Stimulated activated CD4-positive, alpha-beta T cell treated with anti-CD3 and anti-CD28 coated beads, Interleukin-15, amount 100 ng/mL, for 1 hour (primary cell): ENCODE results near the gene TPCN1.

Source experiments
- DNase-seq, 2 donors: peaks; one replicate each; pipeline ENCODE4 v3.0.0-alpha.2; 2020; ENCODE audit warnings: low read depth in 1 of 2, low spot score in 1 of 2

TPCN1 gene

DNA sequence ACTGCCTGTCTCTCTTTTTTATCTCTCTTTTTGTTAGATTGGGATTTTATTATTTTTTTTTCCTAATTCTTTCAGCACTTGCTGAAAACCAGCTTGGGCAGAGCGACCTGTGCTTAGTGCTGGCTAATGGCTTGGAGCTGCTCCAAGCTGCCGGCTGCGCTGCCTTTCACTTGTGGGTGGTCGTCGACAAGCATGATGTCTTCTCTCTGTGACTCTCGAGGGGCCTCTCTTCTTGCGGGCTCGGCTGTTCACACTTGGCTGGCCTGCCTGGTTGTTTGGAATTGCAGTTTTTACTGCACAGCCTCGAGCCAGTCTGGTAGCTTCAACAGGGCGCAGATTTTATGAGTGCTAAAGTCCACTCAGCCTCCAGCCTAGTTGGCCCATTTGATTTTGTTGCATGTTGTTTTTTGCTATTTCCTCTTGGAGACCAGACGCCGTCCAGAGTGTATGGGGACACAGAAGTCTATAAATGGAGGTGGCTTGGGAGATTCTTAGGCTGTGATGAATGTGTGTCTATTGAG, 18.6 kb downstream of the TPCN1 start:
- no peak for DNase-seq

DNA sequence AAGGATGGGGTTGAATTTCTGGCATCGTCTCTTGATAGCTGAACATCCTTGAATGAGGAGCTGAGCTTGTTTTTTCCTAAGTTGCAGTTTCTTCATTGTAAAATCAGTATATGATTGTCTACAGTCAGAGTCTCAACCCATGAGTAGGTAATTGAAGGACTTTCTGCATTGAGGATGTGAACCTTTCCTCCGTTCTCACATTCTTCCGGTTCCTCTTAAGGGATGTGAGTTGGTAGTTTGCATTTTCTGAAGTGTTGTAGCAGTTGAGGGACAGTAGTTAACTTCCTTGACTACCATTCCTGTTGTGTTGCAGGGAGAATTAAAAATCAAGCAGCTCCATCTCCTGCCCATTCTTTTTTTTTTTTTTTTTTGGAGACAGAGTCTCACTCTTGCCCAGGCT, 19.1 kb downstream of the TPCN1 start:
- DNase-seq, result no peak

DNA sequence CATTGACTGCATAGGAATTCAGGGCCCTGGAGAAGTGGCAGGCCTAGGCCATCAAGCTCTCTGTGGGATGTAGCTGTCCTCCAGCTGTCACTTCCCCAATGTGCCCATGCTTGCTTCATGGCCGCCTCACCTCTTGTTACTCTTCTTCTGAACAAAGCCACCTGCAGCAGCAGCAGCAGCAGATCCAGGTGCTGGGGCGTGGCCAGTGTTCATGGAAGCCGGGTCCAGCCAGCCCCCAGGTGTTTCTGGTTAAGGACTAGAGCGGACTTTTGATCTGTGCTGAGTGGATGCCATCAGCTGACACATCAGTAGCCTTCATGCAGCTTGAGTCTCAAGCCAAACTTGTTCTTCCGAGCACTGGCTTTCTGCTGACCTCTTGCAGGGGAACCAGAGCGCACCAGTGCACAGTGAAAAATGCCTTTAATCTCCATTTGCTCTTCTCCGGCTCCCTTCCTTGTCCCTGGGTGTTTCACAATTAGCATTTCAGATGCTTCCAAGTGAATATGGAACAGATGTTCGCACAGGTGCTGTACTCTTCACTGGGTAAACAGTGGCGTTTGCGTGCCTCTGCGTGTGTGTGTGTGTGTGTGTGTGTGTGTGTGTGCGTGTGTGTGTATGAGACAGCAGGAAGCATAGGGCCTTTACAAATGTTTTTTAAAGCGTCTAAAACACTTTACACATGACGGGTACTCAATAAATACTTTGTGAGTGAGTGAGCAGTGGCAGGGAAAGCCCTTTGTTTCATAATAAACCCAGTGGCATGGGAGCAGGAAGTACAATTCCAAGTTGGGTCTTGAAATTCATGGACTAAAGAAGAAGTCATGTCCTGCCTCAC, 20.1 kb downstream of the TPCN1 start:
- DNase-seq, result no peak

DNA sequence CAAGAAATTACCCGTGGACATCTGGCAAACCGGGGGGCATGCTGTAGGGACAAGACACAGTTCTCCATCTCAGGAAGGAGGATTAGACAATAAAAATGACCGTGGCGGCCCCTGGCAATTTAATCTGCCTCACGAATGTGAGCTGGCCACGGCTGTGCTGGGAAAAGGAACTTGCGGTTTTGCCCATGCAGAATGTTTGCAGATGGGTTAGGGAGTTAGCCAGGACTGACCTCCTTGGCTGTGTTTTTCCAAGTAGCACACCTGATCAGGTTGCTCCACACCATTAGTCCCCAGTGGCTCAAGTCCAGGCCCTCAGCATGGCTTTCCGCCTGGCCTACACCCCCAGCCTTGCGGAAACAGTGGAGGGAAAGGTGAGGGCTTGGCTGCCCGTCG, 20.8 kb downstream of the TPCN1 start:
- DNase-seq, result no peak

DNA sequence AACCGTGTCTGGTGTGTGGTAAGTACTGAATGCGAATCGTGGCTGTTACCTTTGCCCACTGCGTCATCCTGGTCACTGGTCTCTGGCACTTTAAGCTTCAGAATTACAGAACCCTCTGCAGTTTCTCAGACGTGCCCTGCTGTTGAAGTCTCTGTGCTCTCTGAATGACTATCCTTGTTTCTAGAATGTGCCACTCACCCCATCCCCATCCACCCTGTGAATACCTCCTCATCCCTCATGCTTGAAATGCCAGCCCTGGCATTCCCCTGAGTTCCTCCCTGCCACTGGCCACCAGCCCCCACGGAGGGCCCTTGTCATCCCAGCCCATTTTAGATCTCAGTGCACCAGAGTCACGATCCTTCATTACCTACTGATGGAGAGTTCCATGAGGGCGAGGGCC, 21.3 kb downstream of the TPCN1 start:
- DNase-seq, result no peak

DNA sequence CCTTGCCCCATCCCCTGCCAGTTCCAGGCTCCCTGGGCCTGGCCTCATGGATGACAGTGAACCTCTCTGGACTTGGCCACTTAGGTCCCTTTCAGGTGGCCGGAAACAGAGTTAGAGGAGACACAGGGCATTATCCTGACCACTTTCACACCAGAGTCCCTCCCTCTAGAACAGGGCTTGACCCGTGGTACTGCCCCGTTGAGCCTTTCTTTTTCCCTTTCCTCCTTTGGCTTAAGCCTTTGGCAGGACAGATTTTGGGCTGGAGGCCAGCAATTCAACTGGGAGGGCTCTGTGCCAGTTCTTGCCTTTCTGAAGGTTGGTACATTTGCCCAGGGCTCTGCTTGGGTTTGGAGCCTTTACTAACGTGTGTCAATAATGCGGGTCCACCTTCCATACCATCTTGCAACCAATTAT, 22.8 kb downstream of the TPCN1 start:
- no peak for DNase-seq

DNA sequence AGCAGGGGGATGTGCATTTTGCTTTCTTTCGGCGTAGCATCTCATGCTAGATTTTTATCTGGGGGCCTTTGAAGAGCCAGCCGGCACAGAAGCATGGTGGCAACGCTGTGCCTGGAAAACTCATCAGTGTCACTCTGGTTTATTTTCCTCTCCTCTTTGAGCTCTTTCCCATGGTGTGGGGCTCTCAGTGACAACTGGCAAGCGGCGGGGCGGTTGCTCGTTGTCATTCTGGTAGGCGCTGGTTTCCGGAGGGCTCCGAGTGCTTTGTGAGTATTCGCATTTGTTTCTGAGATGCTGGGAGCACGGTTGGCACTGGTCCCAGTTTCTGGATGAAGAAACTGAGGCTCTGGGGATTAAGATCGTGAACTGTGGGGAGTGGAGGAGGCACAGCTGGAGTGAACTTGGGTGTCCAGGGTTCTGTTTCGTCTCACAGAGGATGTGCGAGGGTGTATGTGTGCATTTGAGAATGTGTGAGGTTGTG, 23.3 kb downstream of the TPCN1 start:
- no peak for DNase-seq

DNA sequence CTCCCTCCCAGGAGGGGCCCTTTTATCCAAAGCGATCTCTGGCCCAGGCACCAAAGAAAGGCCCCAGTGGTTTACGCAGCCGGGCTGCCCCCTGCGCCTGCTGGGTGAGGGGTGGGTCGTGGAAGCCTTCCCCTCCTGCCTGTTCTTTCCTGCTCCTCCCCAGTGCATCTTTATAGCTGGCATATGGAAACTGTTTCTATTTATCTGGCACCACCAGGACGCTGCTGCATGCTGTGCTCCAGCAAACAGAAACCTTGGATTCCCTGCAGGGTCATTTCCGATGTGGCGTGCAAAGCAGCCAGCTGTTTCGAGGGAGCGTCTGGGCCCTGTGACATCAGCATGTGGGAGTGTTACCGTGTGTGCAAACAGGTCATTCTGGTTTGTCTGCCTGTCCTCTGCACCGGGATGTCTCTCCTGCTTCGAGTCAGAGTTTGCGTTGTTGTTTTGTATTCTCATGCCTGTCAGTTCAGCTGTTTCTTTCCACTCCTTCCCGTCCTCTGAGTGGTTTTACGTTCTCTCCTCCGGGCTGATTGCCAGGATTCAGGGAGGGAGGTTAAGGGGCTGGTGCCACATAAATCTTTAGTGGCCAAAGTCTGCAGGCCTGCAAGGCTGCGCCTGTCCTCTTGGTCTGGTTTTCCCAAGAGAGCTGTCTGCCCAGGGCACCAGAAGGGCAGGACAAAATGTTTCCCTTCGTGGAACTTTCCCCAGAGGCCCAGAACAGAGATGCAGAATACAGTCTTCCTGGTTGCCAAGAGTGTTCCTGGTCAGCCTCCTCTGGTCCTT, 24.6 kb downstream of the TPCN1 start:
- DNase-seq, result no peak

DNA sequence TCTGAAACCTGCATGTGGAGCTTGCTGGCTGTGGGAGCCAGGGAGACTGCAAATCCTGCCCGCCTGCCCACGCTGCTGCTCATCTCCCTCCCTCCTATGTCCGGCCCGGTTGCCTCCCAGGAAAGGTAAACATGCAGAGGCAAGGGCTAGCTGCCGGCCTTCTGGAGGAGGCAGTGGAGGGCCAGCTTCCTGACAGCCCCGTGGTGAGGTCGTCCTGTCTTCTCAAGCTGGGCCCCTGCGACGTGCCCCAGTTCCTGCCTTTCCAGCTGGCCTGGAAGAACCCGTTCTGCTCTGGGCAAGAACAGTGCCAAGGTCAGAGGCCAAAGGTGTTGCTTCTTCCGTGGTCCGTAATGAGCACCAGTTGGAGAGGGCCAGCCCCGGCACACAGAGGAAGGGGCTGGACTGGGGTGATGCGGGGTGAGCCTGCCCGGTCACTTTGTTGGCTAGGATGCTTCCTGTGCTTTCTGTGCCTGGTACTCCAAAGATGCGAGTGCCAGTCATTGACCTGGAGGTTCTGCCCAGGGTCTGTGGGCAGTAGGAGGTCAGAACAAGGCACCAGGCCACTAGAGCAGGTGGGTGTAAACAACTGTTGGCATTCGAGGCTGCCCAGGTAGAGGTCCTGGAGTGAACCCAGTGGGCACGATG, 25.3 kb downstream of the TPCN1 start:
- no peak for DNase-seq

DNA sequence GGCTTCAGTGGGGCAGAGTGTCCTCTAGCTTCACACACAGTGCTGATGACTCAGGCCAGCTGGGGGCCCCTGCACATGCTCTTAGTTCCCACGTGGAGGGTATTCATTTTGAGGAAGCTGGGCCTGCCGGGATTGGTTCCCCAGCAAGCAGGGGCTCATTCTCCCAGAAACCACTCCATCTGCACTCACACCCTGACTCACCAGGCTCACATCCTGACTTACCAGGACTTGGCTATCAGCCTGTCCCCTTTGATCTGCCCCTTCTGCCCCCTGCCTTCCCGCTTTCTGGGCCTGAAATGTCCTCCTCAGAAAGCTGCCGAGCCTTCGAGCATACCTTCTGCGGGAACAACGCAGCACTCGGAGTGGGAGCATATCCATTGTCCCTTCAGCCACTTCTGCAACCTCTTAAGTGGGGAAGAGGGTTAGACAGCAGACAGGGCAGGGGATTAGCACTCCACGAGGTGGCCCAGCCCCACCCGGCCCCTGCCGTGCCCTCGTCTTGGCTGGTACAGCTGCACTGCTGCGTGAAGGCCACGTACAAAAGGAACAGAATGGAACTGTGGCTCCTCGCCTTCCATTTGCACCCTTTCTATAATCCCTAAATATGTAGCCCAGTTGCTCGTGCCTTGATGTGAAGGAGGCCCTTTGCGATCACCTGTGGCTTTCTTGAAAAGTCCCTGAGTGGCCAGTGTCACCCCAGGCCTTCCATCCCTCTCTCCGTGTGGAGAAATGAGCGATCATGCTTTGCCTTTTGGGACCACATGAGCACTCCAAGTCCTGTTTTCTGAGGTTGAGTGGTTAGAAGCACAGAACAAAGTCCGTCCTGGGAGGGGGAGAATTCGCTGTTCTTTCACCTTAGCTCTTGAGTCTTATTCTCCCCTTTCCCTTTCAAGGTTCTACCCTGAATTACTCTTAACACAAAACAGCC, 26.1 kb downstream of the TPCN1 start:
- no peak for DNase-seq

DNA sequence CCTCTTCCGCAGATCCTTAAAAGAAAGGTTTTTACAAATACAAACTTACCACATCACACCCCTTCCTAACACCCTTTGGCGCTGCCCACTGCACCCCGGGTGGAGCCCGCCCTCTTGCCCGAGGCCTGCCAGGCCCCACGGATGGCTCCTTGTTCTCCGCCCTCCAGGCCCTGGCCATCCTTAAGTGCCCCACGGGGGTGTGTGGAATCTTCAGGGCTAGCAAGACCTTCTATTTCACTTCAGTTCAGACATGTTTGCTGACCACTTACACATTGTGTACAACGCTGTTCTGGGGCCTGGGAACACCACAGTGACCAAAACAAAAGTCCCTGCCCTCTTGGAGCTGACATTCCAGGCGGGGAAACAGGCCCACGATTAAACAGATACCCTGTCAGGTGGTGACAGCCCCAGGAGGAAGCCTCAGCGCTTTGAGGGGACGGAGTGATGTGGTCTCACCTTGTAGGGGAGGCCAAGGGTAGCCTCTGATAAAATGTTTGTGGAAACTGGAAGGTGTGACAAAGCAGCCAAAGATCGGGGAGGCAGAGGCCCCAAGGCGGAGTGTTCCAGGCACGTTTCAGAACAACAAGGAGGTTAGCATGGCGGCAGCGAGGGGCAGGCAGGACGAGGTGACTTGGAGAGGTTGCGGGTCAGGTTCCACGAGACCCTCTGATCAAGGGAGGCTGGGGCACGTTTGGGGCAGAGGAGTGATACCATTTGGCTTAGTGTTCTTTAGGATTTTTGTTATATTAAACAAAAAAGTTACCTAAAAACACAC, 27.0 kb downstream of the TPCN1 start:
- no peak for DNase-seq

DNA sequence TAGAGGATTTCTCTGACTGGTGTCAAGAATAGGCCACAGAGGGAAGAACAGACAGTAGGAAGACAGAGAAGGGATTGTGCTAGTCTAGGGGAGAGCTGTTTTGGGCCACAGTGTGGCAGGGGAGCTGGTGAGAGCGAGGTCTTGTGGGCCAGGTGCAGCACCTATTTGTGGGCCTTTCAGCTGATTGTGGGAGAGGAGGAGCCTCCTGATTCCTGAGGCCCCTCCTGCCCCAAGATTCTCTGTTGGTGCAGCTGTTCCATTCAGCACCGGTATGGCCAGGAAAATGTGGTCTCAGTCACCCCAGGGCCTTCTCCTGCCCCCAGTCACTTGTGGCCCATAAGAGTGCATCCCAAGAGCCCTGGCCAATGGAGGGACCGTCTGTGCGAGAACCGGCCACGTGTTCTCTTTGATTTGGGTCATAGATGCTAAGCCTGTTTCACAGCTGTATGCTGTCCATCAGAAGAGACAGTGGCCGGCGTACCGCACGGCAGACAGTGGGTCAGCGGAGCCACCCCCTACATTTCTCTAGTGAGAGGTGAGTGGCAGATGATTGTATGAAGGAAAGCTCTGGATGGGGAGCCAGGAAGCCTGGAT, 27.7 kb downstream of the TPCN1 start:
- no peak for DNase-seq

DNA sequence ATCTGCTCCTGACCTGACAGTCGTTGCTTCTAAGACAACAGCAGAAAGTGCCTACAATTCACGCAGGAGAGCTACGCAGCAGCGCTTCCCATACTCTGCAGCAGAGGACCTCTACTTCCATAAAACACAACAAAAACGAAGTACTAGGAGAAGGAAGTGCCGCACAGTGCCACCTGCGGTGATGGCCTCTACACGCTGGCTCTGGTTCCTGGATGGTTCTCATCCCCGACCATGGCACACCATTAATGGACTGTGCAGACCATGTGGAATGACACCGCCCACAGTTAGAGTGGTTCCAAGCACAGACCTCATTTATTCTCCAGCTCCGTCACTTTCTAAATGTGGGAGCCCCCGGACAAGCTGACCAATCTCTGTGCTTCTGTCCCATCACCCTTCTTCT, 28.3 kb downstream of the TPCN1 start:
- no peak for DNase-seq

DNA sequence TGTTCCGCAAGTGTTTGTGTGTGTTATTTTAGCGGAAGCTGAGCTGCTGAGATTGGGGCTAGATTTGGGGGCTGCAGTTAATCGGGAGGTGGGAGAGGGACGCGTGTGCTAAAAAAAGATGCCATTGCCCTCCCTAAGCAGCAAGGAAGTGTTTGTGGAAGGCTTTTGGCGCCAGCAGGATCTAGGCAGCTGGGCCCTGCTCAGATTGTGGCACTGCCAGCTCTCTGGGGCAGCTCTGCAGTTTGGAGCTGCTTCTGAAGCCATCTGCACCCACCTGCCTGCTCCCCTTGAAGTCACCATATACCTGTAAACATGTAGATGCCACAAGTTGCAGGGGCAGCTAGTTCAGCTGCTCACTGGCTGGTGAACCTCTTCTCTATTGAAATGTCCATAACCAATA, 28.8 kb downstream of the TPCN1 start:
- DNase-seq, result no peak

DNA sequence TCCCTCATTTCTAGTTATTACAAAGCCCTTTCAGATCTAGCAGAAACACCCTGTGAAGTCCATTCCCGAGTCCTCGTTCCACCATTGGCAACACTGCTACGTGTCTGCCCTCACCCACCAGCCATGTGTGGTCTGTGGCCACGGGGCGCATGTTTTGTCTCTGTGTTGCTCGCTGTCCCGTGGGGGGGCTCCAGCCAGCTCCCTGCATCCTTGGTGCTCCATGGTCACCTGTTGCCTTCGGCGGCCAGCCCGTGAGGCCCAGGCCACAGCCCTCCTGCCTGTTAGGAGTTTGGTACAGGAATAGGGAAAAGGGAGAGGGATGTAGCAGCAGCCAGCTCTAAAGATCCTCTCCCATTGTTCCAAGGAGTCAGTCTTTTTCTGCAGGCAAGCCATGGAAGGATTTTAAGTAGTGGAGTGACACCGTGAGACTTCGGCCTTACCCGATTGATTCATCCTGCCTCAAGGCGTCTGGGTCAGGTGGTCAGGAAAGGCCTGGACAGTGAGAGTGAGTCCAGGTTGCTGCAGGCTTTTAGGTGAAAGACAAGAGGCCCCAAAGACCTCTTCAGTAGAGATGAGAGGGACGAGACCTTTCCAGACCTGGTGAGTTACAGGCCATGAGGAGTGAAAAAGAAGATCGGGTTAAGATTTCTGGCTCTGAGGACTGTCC, 30.3 kb downstream of the TPCN1 start:
- no peak for DNase-seq

DNA sequence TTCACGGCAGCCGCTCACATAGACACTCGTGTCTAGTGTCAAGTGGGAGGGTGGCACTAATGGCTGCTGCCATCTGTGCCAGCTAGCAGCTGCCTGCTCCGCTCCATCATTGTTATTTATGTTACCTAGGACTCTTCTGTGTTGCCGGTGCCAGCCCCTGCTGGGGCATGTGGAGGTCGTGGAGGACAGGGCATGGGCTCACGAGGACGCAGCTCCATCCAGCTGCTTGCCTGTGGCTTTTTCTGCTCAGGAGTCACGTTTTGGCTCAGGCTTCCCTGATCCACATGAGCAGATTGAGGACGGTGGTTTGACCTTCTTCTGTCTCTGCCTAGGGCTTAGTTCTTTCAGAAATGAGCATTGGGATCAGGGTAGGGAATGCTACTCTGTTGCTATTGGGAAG, 31.2 kb downstream of the TPCN1 start:
- no peak for DNase-seq

DNA sequence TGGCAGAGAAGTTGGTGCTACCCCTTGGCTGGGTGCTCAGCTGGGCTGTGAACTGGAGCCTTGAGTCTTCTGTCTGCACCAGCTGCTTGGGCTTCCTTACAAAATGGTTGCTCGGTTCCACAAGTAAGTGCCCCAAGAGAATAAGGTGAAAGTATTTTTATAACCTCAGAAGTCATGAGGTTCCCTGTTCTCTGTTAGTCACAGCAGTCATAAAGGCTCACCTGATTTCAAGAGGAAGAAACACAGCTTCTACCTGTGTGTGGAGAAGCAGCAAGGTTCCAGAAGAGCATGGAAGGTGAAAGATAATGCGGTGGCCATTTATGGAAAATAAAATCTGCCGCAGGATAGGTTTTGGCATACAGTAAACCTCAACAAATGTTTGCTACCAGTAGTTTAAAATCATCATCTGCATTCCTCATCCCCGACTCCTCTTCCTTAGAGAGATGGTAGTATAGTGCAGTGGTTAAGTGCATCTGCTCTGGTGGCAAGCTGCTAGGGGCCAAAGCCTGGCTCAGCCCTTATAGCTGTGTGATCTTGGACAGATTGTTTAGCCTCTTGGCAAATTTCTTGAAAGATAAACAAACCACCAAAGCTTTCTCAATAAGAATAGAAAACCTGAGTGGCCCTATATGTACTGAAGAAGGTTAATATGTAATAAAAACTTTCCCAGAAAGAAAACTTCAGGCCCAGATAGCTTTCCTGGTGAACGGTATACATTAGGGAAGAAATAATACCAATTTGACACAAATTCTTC, 32.4 kb downstream of the TPCN1 start:
- no peak for DNase-seq

DNA sequence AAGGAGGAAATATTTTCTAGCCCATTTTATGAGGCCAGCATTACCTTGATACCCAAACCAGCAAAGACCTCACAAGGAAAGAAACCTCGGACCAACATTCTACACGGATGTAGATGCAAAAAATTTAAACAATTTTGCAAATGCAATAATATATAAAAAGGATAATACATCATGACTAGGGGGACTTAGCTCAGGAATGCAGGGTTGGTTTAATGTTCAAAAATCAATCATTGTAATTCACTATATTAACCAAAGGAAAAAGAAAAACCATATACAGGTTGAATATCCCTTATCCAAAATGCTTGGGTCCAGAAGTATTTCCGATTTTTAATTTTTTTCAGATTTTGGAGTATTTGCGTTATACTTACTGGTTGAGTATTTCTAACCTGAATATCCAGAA, 33.0 kb downstream of the TPCN1 start:
- DNase-seq, result no peak
